NCI-H2196 (cell line): ENCODE measurements around the gene ATL1.
A peak's percentile ranks its signal among the peaks of the same experiment; 100 is the strongest.
"Not testable (repeated sequence)": the region's sequence is repeated elsewhere in the genome, so short reads cannot be mapped to it uniquely, and the experiment has no call there.

ENCODE experiments used
- DNase-seq: peaks from one replicate; lab custom pipeline; 2025; ENCODE audit not compliant: unreplicated experiment; lab: John Stamatoyannopoulos, UW

ATL1 gene

GRCh38 chr14:50534416-50534815 lies 25.5 kb upstream of the ATL1 start:
- DNase-seq, result no peak

DNA sequence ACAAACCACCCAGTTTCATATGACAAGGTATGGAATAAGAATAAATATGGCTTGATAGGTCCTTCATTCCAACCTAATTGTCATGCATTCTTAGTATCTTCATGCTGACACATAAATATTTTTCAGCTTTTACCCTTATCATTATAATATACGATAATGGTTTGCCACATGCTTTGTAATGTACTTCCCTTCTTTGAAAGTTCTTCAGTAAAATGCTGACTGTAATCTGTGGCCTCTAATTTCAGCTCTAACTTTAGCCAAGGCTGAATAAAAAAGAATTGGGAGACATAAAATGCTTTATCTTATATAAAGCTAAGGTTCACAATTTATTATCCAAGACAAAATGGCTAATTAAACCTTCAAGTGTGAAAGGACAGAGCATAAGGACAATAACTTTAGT lies 24.9 kb upstream of the ATL1 start:
- DNase-seq, result no peak

- not testable (repeated sequence) for DNase-seq
Measured at GRCh38 chr14:50538034-50538433, 21.9 kb upstream of the ATL1 start.

- no peak for DNase-seq
Measured at GRCh38 chr14:50539051-50539450, 20.9 kb upstream of the ATL1 start.

DNA sequence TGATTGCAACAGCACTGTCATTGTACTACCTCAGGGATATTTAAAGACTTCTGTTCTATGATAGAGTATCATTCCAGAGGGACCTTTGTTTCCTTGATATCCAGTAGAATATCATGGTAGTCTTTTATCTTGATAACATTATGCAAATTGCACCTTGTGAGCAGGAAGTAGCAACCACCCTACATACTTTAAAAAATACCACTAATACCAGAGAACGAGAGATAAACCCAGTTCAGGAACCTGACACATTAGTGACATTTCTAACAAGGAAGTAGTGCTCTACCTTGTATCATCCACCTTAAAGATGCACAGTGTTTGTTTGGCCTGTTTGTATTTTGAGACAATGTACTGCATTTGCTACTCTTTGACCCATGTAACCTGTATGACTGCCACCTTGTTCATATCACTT lies 18.8 kb upstream of the ATL1 start:
- DNase-seq, result no peak

DNA sequence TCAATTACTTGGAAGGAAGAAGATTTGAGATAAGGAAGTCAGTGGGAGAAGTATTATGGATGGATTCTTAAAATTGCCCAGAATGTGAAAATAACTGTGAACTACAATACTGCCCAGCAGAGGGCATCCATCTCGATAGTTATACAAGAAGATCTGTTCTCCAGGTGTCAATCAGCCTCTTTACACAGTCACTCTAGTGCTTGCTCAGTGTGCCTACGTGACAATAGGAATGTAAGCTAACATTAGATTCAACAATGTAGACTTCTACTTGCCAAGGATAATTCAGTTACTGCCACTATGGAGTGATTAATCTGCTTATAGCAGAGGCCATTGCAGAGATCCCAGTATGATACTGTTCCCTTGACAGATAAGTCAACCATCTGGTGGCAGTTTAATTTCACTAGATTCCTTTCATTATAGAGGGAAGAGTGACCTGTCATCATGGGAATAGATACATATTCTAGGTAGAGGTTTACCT lies 17.0 kb upstream of the ATL1 start:
- DNase-seq, result peak; percentile 64

DNA sequence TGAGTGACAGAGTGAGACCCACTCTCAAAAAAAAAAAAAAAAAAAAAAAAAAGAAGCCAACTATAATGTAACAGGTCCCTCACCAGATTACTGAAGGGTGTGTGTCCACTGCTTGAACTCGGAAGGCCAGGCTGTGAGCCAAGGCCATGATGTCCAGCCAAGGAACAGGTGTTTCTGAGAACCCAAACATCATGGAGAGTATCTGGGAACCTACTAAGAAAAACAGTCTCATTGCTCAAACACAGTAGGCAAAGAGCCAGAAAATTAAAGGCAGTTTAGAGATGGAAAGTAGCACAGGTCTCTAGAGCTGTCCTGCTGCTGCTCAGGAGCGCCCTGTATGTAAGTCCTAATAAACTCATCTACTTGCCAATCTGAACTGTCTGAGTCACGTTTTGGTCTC lies 15.0 kb upstream of the ATL1 start:
- DNase-seq, result peak; percentile 50

GRCh38 chr14:50545618-50546017 lies 14.3 kb upstream of the ATL1 start:
- peak; percentile 54 for DNase-seq

DNA sequence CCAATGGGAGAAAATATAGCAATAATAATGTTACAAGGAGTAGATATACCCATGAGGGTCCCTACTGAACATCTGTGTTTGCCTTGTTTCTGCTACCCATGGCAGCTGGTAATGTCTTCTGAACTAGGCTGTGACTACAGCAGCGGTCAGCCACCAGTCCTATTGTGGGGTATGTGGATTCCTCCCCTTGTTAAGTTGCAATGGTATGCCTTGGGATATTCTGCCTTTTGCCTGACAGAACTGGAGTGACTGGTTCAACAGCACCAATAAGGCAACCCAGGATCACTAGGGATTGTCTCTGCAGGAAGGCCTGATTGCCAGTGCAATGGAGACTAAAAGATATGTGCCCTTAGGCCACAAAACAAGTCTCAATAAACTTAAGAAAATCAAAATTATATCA lies 9.7 kb upstream of the ATL1 start:
- no peak for DNase-seq

DNA sequence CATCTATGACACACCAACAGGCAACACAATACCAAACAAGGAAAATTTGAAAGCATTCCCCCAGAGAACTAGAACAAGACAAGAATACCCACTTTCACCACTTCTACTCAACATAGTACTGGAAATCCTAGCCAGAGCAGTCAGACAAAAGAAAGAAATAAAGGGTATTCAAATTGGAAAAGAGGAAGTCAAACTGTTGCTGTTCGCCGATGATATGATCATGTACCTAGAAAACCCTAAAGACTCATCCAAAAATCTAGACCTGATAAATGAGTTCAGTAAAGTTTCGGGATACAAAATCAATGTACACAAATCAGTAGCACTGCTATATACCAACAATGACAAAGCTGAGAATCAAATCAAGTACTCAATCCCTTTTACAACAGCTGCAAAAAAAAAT lies 8.1 kb upstream of the ATL1 start:
- no peak for DNase-seq

- DNase-seq, result not testable (repeated sequence)
Measured at GRCh38 chr14:50552796-50553195, 7.1 kb upstream of the ATL1 start.

DNA sequence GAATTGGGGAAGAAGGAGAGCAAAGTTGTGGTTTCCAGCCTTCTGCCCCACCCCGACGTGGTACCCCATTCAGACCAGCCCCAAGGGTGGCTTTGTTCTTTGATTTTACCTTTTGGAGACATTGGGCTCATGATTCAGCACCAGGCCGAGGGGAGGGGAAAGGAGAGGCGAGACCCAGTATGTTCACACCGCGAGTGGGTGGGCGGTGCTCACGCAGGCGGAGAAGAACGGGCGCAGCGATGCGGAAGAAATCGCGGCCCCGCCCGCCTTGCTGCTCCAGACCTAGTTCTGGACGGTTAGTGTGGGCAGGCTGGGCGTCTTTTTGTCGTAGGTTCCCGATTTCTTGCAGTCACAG lies 963 bp downstream of the ATL1 start:
- peak; percentile 48 for DNase-seq

DNA sequence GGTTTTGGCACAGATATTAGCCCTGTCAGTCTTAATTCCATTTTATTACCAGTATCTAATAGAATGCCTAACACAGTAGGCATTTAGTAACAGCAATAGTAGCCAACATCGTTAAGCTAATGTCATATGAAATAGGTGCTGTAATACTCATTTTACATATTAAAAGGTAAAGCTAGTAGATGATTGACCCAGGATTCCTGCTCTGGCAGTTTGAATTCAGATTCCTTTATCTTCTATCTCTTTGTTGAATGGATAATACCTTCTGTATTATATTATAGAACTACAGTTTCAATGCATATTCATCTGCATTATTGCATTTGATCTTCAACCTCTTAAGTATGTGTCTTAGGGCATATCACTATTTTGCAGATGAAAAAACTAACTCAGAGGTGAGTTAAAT lies 2.9 kb downstream of the ATL1 start:
- DNase-seq, result no peak

DNA sequence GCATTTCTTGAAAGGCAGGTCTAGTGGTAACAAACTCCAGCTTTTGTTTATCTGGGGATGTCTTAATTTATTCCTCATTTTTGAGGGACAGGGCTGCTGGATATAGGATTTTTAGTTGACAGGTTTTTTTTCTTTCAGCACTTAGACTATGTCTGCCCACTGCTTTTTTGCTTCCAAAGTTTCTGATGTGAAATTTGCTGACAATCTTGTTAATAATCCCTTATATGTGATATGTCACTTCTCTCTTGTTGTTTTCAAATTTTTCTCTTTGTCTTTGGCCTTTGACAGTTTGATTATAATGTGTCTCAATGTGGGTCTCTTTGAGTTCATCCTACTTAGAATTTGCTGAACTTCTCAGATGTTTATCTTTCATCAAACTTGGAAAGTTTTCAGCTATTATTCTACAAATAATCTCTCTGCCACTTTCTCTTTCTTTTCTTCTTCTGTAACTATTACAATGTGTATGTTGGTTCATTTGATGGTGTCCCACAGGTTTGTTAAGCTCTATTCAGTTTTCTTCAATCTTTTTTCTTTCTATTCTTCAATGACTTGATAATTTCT lies 9.8 kb downstream of the ATL1 start:
- no peak for DNase-seq

- DNase-seq, result no peak
Measured at GRCh38 chr14:50573862-50574261, 13.9 kb downstream of the ATL1 start.

DNA sequence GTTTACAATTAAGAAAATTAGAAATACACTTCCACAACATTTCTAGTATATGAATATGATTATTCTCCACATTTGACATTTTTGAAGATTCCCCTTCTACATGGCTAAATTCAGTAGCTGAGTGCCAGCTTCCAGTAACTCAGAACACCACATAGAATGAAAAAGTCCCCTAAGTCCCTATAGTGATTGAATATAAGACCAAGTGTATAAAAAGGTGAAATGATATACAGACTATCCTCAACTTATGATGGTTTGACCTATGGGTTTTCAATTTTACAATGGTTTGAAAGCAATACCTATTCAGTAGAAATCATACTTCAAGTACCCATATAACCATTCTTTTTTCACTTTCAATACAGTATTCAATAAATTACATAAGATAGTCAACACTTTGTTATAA lies 15.8 kb downstream of the ATL1 start:
- DNase-seq, result no peak

- DNase-seq, result no peak
Measured at GRCh38 chr14:50577982-50578381, 18.0 kb downstream of the ATL1 start.

DNA sequence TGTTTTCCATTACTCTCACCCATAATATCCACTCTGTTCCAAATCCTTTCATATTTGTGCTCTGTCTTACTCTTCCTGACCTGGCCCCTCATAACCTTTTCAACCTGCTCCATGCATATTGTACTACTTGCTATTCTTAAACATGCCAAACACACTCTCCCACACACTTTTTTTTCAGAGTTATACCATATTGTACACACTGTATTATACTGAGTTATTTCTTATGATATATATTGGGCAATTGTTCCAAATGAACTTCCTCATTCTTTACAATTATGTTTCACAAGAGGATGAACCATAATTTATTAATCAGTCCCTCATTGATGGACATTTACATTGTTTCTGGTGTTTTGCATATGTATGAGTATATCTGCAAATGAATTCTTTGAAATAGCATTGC lies 18.5 kb downstream of the ATL1 start:
- no peak for DNase-seq

- no peak for DNase-seq
Measured at GRCh38 chr14:50590464-50590863, 30.5 kb downstream of the ATL1 start.

DNA sequence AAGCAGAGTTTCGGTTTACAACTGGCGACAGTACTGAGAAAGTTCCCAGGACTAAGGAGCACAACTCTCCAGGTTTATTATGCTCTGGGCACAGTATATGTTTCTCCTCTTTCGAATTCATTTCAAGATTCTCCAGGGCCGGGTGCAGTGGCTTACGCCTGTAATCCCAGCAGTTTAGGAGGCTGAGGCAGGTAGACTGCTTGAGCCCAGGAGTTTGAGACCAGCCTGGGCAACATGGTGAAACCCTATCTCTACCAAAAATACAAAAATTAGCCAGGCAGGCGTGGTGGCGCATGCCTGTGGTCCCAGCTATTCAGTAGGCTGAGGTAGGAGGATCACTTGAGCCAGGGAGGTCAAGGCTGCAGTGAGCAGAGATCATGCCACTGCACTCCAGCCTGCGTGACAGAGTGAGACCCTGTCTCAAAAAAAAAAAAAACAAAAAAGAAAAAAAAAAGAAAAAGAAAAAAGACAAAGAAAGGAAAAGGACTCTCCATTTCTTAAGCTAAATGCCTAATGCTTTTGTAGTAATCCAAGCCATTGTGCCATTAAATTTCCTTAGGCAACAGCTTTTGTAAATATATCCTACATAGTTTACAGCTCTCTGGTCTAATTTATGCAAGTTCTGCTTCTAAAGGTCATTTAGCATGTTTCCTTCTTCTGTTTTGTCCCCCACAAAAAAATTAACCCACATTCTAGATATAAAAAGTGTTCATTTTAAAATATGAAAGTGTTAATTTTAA lies 34.8 kb downstream of the ATL1 start:
- no peak for DNase-seq

DNA sequence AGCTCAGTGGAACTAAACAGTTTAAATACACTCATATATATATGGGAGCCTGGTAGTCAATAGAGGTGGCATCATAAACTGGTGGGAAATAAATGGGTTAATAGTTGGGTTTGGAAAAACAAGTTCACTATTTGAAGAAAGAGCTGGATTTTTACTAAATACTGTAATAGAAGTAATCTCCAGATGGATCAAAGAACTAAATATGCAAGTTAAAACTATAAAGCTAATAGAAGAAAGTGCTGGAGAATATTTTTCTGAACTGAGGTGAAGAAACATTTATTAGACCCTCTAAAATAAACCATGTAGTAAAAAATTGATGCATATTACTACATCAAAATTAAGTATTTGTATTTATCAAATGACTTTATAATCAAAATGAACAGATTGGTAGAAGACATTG lies 38.8 kb downstream of the ATL1 start:
- DNase-seq, result no peak

DNA sequence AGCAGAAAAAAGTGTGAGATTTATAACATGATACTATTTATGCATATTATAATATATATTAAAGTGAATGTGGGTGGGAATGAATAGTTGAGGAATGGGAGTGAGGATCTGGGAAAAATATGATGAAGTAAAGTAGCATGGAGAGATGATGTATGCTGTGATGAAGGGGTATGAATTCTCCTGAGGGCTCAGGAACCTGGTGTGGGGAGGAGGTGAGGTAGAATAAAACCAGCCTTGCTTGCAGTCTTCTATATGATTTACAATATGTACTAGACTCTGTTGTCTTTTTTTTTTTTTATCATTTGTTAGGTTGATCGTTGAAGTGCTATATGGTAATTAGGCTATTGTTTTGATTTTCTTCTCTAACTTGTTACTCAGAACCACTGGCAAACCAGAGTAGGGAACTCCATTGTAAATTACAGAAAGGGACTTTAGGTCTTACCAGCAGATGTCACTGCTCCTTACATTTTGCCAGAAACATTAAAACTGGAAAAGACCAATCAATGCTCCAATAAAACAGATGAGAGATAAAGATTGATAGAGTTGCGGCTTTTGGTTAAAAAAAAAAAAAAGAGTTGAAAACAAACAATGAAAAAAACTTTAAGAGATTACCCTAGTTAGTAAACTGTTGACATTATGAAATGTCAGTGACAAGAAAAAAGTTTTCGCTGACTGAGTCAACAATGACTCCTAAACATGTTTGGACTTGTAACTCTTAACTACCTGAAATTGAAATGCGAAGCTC lies 39.9 kb downstream of the ATL1 start:
- peak; percentile 19 for DNase-seq
